Measurements from ENCODE around the gene UBL4A.
A peak's percentile ranks its signal among the peaks of the same experiment; 100 is the strongest.

UBL4A gene

DNA sequence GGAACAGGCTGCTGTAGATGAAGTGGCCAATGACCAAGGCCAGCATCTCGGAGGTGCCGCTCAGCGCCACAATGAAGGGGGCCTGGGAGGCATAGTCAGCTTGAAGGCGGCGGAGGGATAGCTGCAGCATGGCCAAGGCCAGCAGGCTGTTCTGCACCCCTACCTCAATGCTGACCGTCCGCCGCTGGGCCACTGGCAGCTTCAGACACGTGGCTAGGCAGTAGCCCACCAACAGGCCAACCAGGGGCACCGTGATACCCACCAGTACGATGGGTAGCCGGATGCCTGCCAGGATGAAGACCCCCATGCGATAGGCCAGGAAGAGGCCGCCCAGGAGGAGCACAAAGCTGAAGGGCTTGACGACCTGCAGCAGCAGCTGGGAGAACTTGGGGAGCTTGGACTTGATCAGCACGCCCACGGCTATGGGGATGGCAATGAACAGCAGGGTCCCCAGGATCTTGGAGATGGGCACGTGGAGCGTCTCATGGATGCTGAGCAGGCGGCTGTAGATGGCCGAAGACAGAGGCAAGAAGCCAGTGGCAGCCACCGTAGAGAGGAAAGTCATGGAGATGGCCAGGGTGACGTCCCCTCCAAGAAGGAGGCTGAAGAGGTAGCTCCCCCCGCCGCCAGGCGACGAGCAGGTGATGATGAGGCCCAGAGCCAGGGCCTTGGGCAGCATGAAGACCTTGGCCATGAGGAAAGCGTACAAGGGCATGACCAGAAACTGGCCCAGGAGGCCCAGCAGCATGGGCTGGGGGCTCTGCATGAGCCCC lies 1.3 kb upstream of the UBL4A start:
- TF ChIP-seq MAX (IDR thresholded peaks at IDR 0.05; ENCODE audit: low read depth, low read length) = no peak
- TF ChIP-seq CTCF (IDR thresholded peaks at IDR 0.05; ENCODE audit: low read depth, low read length) = no peak
- TF ChIP-seq POLR2A (IDR thresholded peaks at IDR 0.05; ENCODE audit: extremely low read depth, insufficient read length) = no peak
- H3K4me3 ChIP-seq (ENCODE audit: low read depth, low read length) = no peak overlapping the region
- no peak for DNase-seq (ENCODE audit: low read depth)

GRCh38 chrX:154486052-154486395 lies 391 bp downstream of the UBL4A start:
- no peak; the same call in 1 of the 2 replicates for TF ChIP-seq MYC (IDR thresholded peaks at IDR 0.05; ENCODE audit: low read depth, low read length)
- TF ChIP-seq POLR2A (IDR thresholded peaks at IDR 0.05; ENCODE audit: extremely low read depth, insufficient read length) = no peak
- peak; percentile 54; the same call in 1 of the 2 replicates for TF ChIP-seq MAX (IDR thresholded peaks at IDR 0.05; ENCODE audit: low read depth, low read length)
- TF ChIP-seq CTCF (IDR thresholded peaks at IDR 0.05; ENCODE audit: low read depth, low read length) = no peak
- DNase-seq (ENCODE audit: low read depth) = peak; percentile 51
- H3K4me3 ChIP-seq (ENCODE audit: low read depth, low read length) = peak overlapping the region; percentile 70

- H3K4me3 ChIP-seq (ENCODE audit: low read depth, low read length) = peak overlapping the region; percentile 70
- TF ChIP-seq MYC (IDR thresholded peaks at IDR 0.05; ENCODE audit: low read depth, low read length) (no peak), POLR2A (IDR thresholded peaks at IDR 0.05; ENCODE audit: extremely low read depth, insufficient read length) (no peak), CTCF (IDR thresholded peaks at IDR 0.05; ENCODE audit: low read depth, low read length) (no peak), MAX (IDR thresholded peaks at IDR 0.05; ENCODE audit: low read depth, low read length) (no peak)
- no peak for DNase-seq (ENCODE audit: low read depth)
These were observed 1.0 kb downstream of the UBL4A start for GRCh38 chrX:154485150-154486051.

DNA sequence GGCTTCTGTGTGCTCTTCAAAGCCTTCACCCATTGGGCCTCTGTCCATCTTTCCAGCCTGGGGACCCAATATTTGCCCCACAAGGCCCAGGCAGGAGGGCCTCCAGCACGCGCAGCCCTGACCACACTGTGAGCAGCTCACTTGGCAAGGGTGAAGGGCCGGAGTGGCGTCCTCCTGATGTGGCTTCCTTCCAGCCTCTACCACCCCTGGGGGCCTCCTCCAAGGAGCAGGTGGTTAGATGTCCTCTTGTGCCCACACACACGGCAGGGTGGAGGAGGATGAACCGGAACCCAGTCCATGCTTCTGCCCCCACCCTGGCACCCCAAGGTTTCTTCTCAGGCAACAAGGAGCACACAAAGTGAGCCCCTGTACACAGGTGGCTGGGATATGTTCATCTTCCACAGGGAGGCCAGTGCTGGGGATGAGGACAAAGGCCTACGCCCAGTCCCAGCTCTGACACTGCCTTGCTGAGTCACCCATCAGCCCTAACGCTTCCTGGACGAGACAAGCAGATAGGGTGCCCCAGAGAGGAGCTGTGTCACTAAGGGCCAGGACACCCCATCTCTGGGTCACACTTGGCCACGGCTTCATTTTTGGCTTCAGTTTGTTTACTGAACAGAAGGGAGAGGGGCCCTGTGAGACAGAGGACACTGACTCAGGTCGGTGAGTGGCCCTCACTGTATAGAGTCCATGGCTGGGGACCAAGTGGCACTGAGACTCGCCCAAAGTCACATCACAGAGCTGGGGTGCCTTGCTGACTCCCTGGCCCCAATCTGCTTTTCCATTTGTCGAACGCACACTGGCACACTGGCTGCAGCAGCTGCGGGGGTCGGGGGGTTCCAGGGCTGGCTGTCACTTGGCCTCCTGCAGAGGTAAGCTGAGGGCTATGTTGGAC lies 1.9 kb downstream of the UBL4A start:
- peak overlapping the region; percentile 70 for H3K4me3 ChIP-seq (ENCODE audit: low read depth, low read length)
- no peak for TF ChIP-seq MYC (IDR thresholded peaks at IDR 0.05; ENCODE audit: low read depth, low read length)
- TF ChIP-seq MAX (IDR thresholded peaks at IDR 0.05; ENCODE audit: low read depth, low read length) = no peak
- TF ChIP-seq CTCF (IDR thresholded peaks at IDR 0.05; ENCODE audit: low read depth, low read length) = no peak
- no peak for TF ChIP-seq POLR2A (IDR thresholded peaks at IDR 0.05; ENCODE audit: extremely low read depth, insufficient read length)
- DNase-seq (ENCODE audit: low read depth) = peak; percentile 37

GRCh38 chrX:154483325-154483724 lies 3.1 kb downstream of the UBL4A start:
- no peak overlapping the region for H3K4me3 ChIP-seq (ENCODE audit: low read depth, low read length)
- TF ChIP-seq CTCF (IDR thresholded peaks at IDR 0.05; ENCODE audit: low read depth, low read length) = no peak
- TF ChIP-seq MAX (IDR thresholded peaks at IDR 0.05; ENCODE audit: low read depth, low read length) = no peak
- no peak for TF ChIP-seq MYC (IDR thresholded peaks at IDR 0.05; ENCODE audit: low read depth, low read length)
- no peak for TF ChIP-seq POLR2A (IDR thresholded peaks at IDR 0.05; ENCODE audit: extremely low read depth, insufficient read length)
- no peak for DNase-seq (ENCODE audit: low read depth)

Measured in NB4 (cell line).